LNCAP (cell line): ENCODE results near the gene EZH2.

Experiments used
- TF ChIP-seq, protein P1 (sequence below): fragments of 450-650 bp; IDR thresholded peaks from 2 replicates; pipeline ENCODE4 v1.5.1; 2017; ENCODE audit warnings: mild to moderate bottlenecking

EZH2 gene

DNA sequence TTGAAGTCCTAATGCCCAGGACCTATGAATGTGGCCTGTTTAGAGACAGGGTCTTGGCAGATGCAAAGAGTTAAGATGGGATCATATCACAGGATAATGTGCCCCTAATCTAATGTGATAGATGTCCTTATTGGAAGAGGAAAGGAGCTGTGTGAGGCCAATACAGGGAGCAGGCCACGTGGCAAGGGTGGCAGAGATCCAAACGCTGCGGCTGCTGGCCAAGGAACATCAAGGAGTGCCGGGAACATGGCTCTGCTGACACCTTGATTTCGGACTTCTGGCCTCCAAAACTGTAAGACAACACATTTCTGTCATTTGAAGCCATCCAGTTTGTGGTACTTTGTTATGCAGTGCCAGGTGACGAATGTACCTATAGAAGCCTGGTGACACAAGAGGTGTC lies 37.7 kb upstream of the EZH2 start:
- TF ChIP-seq, protein P1, sequence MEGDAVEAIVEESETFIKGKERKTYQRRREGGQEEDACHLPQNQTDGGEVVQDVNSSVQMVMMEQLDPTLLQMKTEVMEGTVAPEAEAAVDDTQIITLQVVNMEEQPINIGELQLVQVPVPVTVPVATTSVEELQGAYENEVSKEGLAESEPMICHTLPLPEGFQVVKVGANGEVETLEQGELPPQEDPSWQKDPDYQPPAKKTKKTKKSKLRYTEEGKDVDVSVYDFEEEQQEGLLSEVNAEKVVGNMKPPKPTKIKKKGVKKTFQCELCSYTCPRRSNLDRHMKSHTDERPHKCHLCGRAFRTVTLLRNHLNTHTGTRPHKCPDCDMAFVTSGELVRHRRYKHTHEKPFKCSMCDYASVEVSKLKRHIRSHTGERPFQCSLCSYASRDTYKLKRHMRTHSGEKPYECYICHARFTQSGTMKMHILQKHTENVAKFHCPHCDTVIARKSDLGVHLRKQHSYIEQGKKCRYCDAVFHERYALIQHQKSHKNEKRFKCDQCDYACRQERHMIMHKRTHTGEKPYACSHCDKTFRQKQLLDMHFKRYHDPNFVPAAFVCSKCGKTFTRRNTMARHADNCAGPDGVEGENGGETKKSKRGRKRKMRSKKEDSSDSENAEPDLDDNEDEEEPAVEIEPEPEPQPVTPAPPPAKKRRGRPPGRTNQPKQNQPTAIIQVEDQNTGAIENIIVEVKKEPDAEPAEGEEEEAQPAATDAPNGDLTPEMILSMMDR, result no peak

DNA sequence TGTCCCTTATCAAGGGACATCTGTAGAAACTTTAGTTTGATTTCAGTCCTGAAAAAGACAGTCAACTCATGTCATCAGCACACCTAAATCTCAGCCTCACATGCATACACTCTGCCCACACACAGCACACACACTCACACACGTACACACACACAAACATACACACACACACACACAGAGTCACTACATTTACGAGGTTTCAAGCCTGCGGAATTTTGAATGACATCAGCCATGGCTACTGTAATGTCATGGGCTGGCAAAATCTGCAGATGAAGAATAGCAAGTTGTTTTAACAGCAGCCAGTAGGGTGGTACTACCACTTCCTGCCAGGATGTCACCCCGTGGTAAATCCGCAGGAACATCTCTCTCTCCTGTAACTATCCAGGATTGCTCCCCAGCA lies 37.1 kb upstream of the EZH2 start:
- TF ChIP-seq, protein P1, result no peak

DNA sequence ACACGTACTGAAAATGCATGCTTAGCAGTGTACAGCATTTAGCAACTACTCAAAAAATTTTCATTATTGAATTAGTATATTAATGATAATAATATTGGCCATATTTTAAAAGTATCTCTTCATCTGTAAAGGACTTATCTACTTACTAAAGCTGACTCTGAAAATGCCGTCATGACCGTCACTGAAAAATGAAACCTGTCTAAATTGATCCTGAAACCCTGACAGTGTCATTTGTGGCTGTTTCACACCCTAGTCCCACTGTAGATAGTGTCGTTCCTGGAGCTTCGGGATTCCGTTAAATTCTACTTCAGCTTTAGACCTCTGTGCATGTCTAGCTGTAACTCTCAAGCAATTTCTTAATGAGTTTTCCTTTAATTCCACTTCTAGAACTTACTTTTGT lies 35.8 kb upstream of the EZH2 start:
- TF ChIP-seq, protein P1, result no peak

DNA sequence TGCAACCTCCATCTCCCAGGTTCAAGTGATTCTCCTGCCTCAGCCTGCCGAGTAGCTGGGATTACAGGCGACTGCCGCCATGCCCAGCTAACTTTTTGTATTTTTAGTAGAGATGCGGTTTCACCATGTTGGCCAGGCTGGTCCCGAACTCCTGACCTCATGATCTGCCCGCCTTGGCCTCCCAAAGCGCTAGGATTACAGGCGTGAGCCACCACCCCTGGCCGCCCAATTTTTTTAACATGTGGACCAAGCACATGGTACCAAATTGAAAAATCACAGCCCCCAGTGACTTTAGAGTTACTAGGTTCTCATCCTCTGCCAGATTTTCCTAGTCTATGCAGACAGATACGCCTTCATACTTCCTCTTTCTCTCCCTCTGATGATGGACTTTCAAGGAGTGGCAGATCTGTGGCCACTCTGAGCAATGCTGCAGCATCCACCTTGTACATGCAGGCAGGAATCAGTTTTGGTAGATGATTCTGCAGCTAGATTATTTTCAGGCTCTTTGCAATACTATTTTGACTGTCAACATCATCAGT lies 34.0 kb upstream of the EZH2 start:
- TF ChIP-seq, protein P1, result no peak

DNA sequence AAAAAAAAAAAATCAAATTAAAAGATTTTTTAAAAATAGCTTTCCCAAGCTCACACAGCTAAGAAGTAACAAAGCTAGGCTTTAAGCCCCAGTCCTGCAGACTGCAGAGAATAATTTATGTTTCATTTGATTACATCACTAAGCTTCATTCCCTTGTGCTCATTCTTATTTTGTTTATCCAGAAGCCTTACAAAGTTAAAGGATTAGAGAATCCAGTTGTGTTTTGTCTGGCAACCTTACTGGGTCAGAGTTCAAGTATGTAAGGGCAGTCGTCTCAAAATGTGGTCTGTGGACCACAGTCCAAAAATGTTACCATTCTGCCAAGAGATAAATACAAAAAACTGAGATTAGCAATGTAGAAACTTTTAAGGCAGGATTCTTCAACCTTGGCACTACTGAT lies 32.1 kb upstream of the EZH2 start:
- TF ChIP-seq, protein P1, result no peak

DNA sequence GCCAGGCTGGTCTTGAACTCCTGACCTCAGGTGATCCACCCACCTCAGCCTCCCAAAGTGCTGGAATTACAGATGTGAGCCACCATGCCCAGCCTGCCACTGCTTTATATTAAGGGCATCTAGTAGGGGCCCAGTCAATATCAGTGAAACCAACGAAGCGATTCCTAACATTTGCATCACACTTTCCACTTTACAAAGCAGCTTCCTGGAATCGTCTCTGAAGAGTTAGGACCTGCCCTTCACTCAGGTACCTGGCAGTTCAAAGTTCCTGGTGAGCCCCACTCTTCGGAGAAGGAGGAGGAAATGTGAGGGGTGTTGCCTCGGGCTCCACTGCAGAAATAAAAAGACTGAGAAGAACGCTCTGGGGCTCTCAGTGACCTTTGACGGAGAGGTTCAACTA lies 31.1 kb upstream of the EZH2 start:
- TF ChIP-seq, protein P1, result no peak

DNA sequence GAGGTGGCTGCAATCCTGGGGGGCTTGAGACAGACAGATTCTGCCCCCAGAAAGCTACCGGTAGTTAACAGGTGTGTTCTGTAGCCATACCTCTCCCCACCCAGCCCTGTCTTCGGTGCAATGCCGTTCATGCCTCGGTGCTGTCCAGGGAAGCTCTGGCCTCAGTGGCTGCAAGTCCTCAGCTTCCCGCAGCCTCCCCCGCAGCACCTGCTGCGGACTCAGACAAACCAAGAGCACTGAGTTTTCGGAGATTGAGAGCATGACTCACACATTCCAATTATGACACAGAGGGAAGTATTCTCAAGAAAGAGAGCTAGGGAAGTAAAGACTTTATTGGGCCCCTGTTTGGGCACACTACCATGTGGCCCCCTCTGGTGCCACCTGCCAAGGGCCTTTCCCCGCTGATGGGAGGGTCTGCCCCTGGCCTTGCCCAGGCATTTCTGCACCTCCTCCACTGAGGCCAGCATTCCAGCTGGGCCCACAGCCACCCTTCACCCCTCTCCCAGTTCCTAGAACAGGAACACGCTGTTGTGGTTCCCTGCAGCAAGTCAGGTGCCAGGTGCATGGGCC lies 30.2 kb upstream of the EZH2 start:
- TF ChIP-seq, protein P1, result no peak
